Measurements from ENCODE around the gene BBLN. TPM values are rescaled to one million over a fixed set of nuclear protein-coding genes. Genes with fewer than 3 reads are reported as not detected.

Gene BBLN
- polyA plus RNA-seq, 1 donor from 2014 or later, result 330 TPM

- Histone ChIP-seq H3K36me3 (ENCODE audit: insufficient read depth, low read length) (peaks cover 3% of the 10 kb centered on the region), H3K9me2 (ENCODE audit: insufficient read depth, low read length) (no peaks in the 10 kb centered on the region), H3K4me2 (ENCODE audit: low read length) (no peak overlapping the region), H3K4me3 (ENCODE audit: low read length) (no peak overlapping the region), H4K20me1 (ENCODE audit: insufficient read depth) (no peaks in the 10 kb centered on the region), H3K79me2 (replicated peaks; ENCODE audit: insufficient read depth, low read length) (no peaks in the 10 kb centered on the region), H3K27me3 (ENCODE audit: insufficient read depth, low read depth, low read length) (no peaks in the 10 kb centered on the region), H3K9ac (ENCODE audit: low read length) (no peak overlapping the region), H2AFZ (ENCODE audit: low read depth, low read length) (no peak overlapping the region), H3F3A (ENCODE audit: insufficient read depth, low read length, poor library complexity, severe bottlenecking) (no peaks in the 10 kb centered on the region), H3K27ac (ENCODE audit: low read length) (no peak overlapping the region), H3K9me3 (ENCODE audit: low read length) (no peaks in the 10 kb centered on the region)
- TF ChIP-seq EZH2 (IDR thresholded peaks at IDR 0.05; ENCODE audit: borderline replicate concordance, insufficient read depth, low read length, poor library complexity, severe bottlenecking) (no peak), CTCF (IDR thresholded peaks at IDR 0.05; ENCODE audit: poor library complexity, severe bottlenecking) (no peak), RAD21 (conservative IDR thresholded peaks at IDR 0.05) (no peak), REST (IDR thresholded peaks at IDR 0.05; ENCODE audit: borderline replicate concordance) (no peak), POLR2AphosphoS5 (IDR thresholded peaks at IDR 0.05) (no peak), EP300 (conservative IDR thresholded peaks at IDR 0.05; ENCODE audit: poor library complexity, severe bottlenecking) (no peak), TAF1 (IDR thresholded peaks at IDR 0.05; ENCODE audit: low read depth) (no peak), SMC3 (conservative IDR thresholded peaks at IDR 0.05; ENCODE audit: poor library complexity) (no peak), MXI1 (conservative IDR thresholded peaks at IDR 0.05; ENCODE audit: poor library complexity, severe bottlenecking) (no peak)
Measured at GRCh38 chr9:128166169-128166568, 6.1 kb downstream of the BBLN start.

- Histone ChIP-seq H3K27me3 (ENCODE audit: insufficient read depth, low read depth, low read length) (no peaks in the 10 kb centered on the region), H3K9ac (ENCODE audit: low read length) (no peak overlapping the region), H3K9me3 (ENCODE audit: low read length) (no peaks in the 10 kb centered on the region), H3K36me3 (ENCODE audit: insufficient read depth, low read length) (peaks cover 1% of the 10 kb centered on the region), H3K4me2 (ENCODE audit: low read length) (no peak overlapping the region), H2AFZ (ENCODE audit: low read depth, low read length) (no peak overlapping the region), H3K4me3 (ENCODE audit: low read length) (no peak overlapping the region), H3F3A (ENCODE audit: insufficient read depth, low read length, poor library complexity, severe bottlenecking) (no peaks in the 10 kb centered on the region), H3K27ac (ENCODE audit: low read length) (no peak overlapping the region), H3K79me2 (replicated peaks; ENCODE audit: insufficient read depth, low read length) (no peaks in the 10 kb centered on the region), H4K20me1 (ENCODE audit: insufficient read depth) (no peaks in the 10 kb centered on the region), H3K9me2 (ENCODE audit: insufficient read depth, low read length) (no peaks in the 10 kb centered on the region)
- TF ChIP-seq CTCF (IDR thresholded peaks at IDR 0.05; ENCODE audit: poor library complexity, severe bottlenecking), result no peak
- no peak for TF ChIP-seq EZH2 (IDR thresholded peaks at IDR 0.05; ENCODE audit: borderline replicate concordance, insufficient read depth, low read length, poor library complexity, severe bottlenecking)
- no peak for TF ChIP-seq RAD21 (conservative IDR thresholded peaks at IDR 0.05)
- TF ChIP-seq TAF1 (IDR thresholded peaks at IDR 0.05; ENCODE audit: low read depth), result no peak
- TF ChIP-seq MXI1 (conservative IDR thresholded peaks at IDR 0.05; ENCODE audit: poor library complexity, severe bottlenecking), result no peak
- no peak for TF ChIP-seq SMC3 (conservative IDR thresholded peaks at IDR 0.05; ENCODE audit: poor library complexity)
- TF ChIP-seq EP300 (conservative IDR thresholded peaks at IDR 0.05; ENCODE audit: poor library complexity, severe bottlenecking), result no peak
- no peak for TF ChIP-seq REST (IDR thresholded peaks at IDR 0.05; ENCODE audit: borderline replicate concordance)
- no peak for TF ChIP-seq POLR2AphosphoS5 (IDR thresholded peaks at IDR 0.05)
Measured at GRCh38 chr9:128167209-128167608, 7.1 kb downstream of the BBLN start.

All from neural cell (in vitro differentiated cells).